A673 (cell line): ENCODE results near the gene ITGA11. TPM values are rescaled to one million over a fixed set of nuclear protein-coding genes. Genes with fewer than 3 reads are reported as not detected.

Experiments used
- BruUV-seq: library from RNA; stranded (reverse); fragments of 400-500 nt; replicated peaks from 2 replicates; lab custom pipeline; 2021; lab: Mats Ljungman, UMichigan
- CTCF ChIA-PET: fragments of 300-600 bp; sonication (Branson Sonifier 250); formaldehyde crosslinking; loops from one replicate; lab custom pipeline; 2022; ENCODE audit warnings: antibody characterized with exemption; lab: Charles Lee
- POLR2A ChIA-PET: fragments of 300-600 bp; sonication (Branson Sonifier 250); formaldehyde crosslinking; loops from one replicate; lab custom pipeline; 2022; ENCODE audit warnings: antibody characterized with exemption; ENCODE audit not compliant: low non-redundant PET; lab: Charles Lee
- DNase-seq: peaks from one replicate; pipeline ENCODE4 v3.0.0-alpha.2; 2015; ENCODE audit warnings: low spot score
- H3K27ac ChIP-seq: fragments of 200-600 bp; sonication (generic); 2 replicates; pipeline ENCODE4 v1.5.1; 2016; ENCODE audit warnings: mixed run types, low read depth, mild to moderate bottlenecking, mixed read lengths, antibody characterized with exemption, low read length; ENCODE audit not compliant: poor library complexity, severe bottlenecking
- H3K27me3 ChIP-seq: fragments of 200-600 bp; sonication (generic); replicated peaks from 2 replicates; pipeline ENCODE4 v1.6.1; 2017; ENCODE audit warnings: mixed run types, low read depth, mild to moderate bottlenecking, mixed read lengths, antibody characterized with exemption, low read length; ENCODE audit not compliant: insufficient read depth, poor library complexity
- H3K36me3 ChIP-seq: fragments of 200-600 bp; sonication (generic); 2 replicates; pipeline ENCODE4 v1.6.1; 2016; ENCODE audit warnings: mixed run types, mild to moderate bottlenecking, mixed read lengths, antibody characterized with exemption, low read length; ENCODE audit not compliant: insufficient read depth, poor library complexity, severe bottlenecking
- H3K4me1 ChIP-seq: fragments of 200-600 bp; sonication (generic); 2 replicates; pipeline ENCODE4 v1.6.1; 2017; ENCODE audit warnings: mixed run types, mild to moderate bottlenecking, mixed read lengths, antibody characterized with exemption, low read length; ENCODE audit not compliant: insufficient read depth, poor library complexity, severe bottlenecking
- H3K4me3 ChIP-seq: fragments of 200-600 bp; sonication (generic); 2 replicates; pipeline ENCODE4 v1.5.1; 2016; ENCODE audit warnings: low read depth, mixed run types, mild to moderate bottlenecking, mixed read lengths, low read length; ENCODE audit not compliant: poor library complexity, severe bottlenecking
- H3K9me3 ChIP-seq: fragments of 200-600 bp; sonication (generic); 2 replicates; pipeline ENCODE4 v1.6.1; 2016; ENCODE audit warnings: mixed run types, low read depth, mild to moderate bottlenecking, mixed read lengths, antibody characterized with exemption, low read length; ENCODE audit not compliant: poor library complexity, severe bottlenecking
- EZH2 ChIP-seq: fragments of 200-600 bp; sonication (generic); IDR thresholded peaks from 2 replicates; pipeline ENCODE4 v1.6.1; 2017; ENCODE audit warnings: borderline replicate concordance, low read depth, mild to moderate bottlenecking, mixed read lengths, antibody characterized with exemption, low read length; ENCODE audit not compliant: poor library complexity, severe bottlenecking
- intact Hi-C: fragments of 100-400 bp; cut with micrococcal nuclease; formaldehyde crosslinking; loops from one replicate; pipeline ENCODE4 v1.10.0; 2022; ENCODE audit not compliant: unreplicated experiment
- total RNA-seq: library from RNA; stranded (reverse); gene quantifications from 2 replicates; pipeline ENCODE4 v1.2.3, GENCODE V29; 2021
- TF ChIP-seq, protein P1 (sequence below): fragments of 300-800, 200-600 bp; sonication (generic); conservative IDR thresholded peaks from 2 replicates; pipeline ENCODE4 v1.5.1; 2017; ENCODE audit warnings: low read depth, mild to moderate bottlenecking, antibody characterized with exemption, low read length, moderate library complexity, mixed read lengths

Gene ITGA11
- total RNA-seq, 1 experiment from 2014 or later: 0.45 TPM

DNA sequence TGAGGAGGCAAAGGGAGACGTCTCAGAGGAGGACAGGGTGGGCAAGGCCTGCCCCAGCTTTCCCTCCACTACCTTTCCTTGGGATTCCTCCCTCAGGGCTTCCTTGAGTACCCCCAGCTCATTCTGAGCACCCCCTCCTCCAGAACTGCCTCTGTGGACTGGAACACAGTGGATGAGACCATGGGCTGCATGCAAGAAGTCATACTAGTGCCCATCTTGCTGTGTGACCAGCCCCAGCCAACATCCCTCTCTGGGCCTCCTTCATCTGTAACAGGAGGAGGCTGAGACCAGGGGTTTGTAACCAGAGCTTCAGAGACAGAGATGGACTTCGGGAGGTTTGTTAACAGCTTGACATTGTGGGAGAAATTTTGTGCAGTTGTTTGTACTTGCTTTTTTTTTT is 128.8 kb downstream of the ITGA11 start:
- no peaks in the 10 kb centered on the region for H3K36me3 ChIP-seq
- ChIA-PET CTCF (interaction anchor here (0.6 to 0.7 kb wide), 2 partner anchors 46 to 81 kb away, joined by 3 read pairs; no protein-coding TSS in a partner anchor), POLR2A (no interaction called here)
- no peak for DNase-seq
- no peak overlapping the region for H3K4me3 ChIP-seq
- TF ChIP-seq, protein P1, sequence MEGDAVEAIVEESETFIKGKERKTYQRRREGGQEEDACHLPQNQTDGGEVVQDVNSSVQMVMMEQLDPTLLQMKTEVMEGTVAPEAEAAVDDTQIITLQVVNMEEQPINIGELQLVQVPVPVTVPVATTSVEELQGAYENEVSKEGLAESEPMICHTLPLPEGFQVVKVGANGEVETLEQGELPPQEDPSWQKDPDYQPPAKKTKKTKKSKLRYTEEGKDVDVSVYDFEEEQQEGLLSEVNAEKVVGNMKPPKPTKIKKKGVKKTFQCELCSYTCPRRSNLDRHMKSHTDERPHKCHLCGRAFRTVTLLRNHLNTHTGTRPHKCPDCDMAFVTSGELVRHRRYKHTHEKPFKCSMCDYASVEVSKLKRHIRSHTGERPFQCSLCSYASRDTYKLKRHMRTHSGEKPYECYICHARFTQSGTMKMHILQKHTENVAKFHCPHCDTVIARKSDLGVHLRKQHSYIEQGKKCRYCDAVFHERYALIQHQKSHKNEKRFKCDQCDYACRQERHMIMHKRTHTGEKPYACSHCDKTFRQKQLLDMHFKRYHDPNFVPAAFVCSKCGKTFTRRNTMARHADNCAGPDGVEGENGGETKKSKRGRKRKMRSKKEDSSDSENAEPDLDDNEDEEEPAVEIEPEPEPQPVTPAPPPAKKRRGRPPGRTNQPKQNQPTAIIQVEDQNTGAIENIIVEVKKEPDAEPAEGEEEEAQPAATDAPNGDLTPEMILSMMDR: no peak
- no peak for TF ChIP-seq EZH2
- no TSS peak for BruUV-seq
- intact Hi-C loops: loop anchor here (10.0 kb wide), 1 partner anchor 622 kb away; no protein-coding TSS in a partner anchor
- no peaks in the 10 kb centered on the region for H3K9me3 ChIP-seq
- H3K27ac ChIP-seq: no peak overlapping the region
- H3K27me3 ChIP-seq: no peaks in the 10 kb centered on the region
- no peaks in the 10 kb centered on the region for H3K4me1 ChIP-seq

DNA sequence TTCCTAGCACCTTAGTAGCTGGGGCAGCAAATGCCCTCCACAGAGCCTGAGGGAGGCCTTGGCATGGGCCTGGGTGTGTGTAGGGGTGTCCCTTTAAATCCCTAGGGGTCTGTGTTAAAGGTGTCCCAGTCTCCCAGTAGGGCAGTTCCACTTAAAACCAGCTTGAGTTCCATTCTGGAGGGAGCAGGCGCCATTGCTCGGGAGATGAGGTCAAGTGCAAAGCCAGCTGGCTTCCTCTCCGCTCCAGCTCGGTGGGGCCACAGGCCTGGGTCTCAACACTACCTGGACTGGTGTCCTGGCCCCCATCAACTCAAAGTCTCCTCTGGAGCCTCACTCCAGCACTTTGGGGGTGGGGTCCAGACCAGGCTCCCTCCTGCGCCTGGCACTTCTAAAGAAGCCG is 129.2 kb downstream of the ITGA11 start:
- no peak overlapping the region for H3K27ac ChIP-seq
- H3K36me3 ChIP-seq: no peaks in the 10 kb centered on the region
- H3K4me3 ChIP-seq: no peak overlapping the region
- H3K9me3 ChIP-seq: no peaks in the 10 kb centered on the region
- ChIA-PET POLR2A (no interaction called here), CTCF (interaction anchor here (0.6 kb wide), 1 partner anchor 81 kb away, joined by 3 read pairs; no protein-coding TSS in a partner anchor)
- BruUV-seq: no TSS peak
- H3K4me1 ChIP-seq: no peaks in the 10 kb centered on the region
- TF ChIP-seq, protein P1: no peak
- no peak for TF ChIP-seq EZH2
- no peaks in the 10 kb centered on the region for H3K27me3 ChIP-seq
- intact Hi-C loops: loop anchor here (10.0 kb wide), 1 partner anchor 622 kb away; no protein-coding TSS in a partner anchor
- no peak for DNase-seq

DNA sequence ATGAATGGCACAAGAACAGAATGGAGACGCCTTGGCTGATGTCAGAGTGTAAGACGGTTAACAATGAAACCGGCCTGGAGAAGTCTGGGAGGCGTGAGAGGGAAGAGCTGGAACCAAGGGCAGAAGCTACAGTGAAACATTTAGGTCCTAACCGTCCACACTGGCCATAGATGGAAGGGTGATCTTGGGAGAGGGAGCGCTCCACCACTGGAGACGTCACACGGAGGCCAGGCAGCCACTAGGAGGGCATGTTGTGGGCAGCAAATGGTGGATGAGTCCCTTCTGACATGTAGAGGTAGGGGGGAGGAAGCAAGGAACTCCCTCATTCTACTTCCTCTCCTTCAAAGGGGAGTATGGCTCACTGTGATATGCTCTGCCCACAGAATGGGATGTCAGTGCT is 130.7 kb downstream of the ITGA11 start:
- BruUV-seq: no TSS peak
- H3K4me3 ChIP-seq: no peak overlapping the region
- no peaks in the 10 kb centered on the region for H3K36me3 ChIP-seq
- no peaks in the 10 kb centered on the region for H3K4me1 ChIP-seq
- intact Hi-C loops: loop anchor here (10.0 kb wide), 1 partner anchor 624 kb away; no protein-coding TSS in a partner anchor
- H3K9me3 ChIP-seq: no peaks in the 10 kb centered on the region
- no peak for TF ChIP-seq EZH2
- TF ChIP-seq, protein P1: no peak
- ChIA-PET CTCF (no interaction called here), POLR2A (no interaction called here)
- H3K27ac ChIP-seq: no peak overlapping the region
- no peaks in the 10 kb centered on the region for H3K27me3 ChIP-seq
- no peak for DNase-seq
